IMR-90 (cell line): ENCODE measurements around the gene SPART. TPM values are rescaled to one million over a fixed set of nuclear protein-coding genes. Genes with fewer than 3 reads are reported as not detected.
A peak's percentile ranks its signal among the peaks of the same experiment; 100 is the strongest.

Source experiments
- ELK1 ChIP-seq: fragments of 150-350 bp; IDR thresholded peaks from 2 replicates; pipeline ENCODE4 v1.6.1; 2016; ENCODE audit warnings: low read depth, mild to moderate bottlenecking, low read length, moderate library complexity, borderline replicate concordance
- POLR2A ChIP-seq: IDR thresholded peaks from 2 replicates; pipeline ENCODE4 v1.6.1; 2012; ENCODE audit warnings: mild to moderate bottlenecking, low read depth, low read length
- polyA plus RNA-seq, 3 experiments: library from polyadenylated mRNA; depleted of rRNA; stranded (reverse); fragments of >200 nt; gene quantifications; 2 replicates each; pipeline ENCODE4 v1.2.3, GENCODE V29; 2012; ENCODE audit warnings: low replicate concordance in 1 of 3
- total RNA-seq: library from RNA; depleted of rRNA; stranded (reverse); fragments of >200 nt; gene quantifications from 2 replicates; pipeline ENCODE4 v1.2.3, GENCODE V29; 2012

SPART gene
- total and polyA plus RNA-seq, 2 of the 4 experiments (the other 2 are of a cell fraction): 43.8 to 110 TPM

DNA sequence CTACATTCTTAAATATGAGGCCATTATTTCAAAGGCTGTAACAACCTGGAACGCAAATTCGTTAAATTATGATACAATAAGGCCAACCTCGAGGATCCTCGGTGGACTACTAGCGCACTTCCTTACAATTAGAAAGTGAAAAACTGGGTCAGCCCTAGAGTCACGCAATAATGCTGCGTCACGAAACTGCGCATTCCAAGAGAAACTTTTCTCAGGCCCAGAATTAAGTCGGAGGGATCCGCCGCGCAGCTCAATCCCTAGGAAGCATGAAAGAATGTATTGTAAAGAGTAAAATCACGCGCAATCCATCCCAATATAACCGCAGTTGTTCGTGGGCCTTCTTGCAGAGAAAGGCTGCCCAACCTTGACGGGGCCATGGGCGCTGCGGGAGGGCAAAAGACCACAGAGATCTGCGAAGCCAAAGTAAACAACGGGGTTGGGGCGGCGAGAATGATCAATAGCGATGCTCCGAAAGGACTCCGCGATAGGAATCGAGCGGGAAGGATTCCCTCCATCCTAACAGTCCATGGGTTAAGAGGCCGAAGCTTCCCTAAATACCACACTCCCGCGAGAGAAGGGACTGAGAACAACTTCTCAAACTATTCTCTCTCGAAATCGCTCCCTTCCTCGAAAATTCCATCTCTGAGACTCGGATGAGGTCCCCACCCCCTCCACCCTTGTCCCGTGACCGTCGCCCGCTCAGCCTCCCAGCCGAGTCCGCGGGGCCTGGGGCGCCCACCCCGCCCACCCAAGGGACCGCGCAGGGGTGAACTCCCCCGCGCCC is 564 bp downstream of the SPART start (continued):
- TF ChIP-seq ELK1 (no peak), POLR2A (peak; percentile 86)
